ENCODE results near the gene FMO5. TPM values are rescaled to one million over a fixed set of nuclear protein-coding genes. Genes with fewer than 3 reads are reported as not detected.

FMO5 gene
- total and polyA plus RNA-seq, 2 of the 13 experiments (the other 11 are each of a cell fraction or from before 2014, with no cell fraction given) = 48.2 to 149 TPM

DNA sequence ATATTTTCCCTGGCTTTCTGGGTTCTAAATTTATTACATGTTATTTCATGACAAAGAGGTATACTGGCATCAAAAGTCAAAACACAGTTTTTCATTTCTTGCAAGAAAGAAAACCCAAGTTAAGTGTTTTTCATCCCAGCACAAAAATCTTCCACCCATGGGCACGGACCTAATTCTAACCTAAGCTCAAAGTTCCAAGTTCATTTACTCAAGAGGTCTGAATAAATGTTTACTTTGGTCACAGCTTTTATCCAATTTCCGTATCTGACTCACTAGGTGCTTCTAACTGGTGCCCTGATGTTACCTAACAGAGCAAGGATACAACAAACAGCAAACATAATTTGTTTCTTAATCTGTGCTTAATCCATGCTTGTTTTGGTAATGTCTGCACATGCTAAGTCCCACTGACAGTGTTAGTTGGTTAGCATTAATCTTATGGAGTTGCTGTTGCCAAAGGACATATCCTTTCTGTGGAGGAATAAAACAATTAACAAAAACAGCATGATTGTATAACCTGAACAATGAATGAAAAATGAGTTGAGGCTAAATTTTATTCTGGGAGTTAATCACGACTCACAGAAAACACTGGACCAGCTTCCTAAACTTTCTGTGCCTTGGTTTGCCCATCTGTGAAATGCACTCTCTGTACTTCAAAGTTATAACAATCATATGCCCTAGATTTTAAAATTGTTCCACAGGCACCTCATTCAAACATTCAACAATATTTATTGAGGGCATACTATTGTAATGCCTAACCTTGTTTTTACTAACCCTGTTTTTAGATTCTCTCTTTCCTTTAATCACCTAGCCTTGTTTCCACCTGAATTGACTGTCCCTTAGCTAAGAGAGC lies 13.1 kb upstream of the FMO5 start (continued):
- TF ChIP-seq MAF1 (CRISPR knock-in tag; IDR thresholded peaks at IDR 0.05; ENCODE audit: borderline replicate concordance) (no peak), GLI4 (CRISPR knock-in tag; IDR thresholded peaks at IDR 0.05; ENCODE audit: borderline replicate concordance) (no peak), TBL1XR1 (IDR thresholded peaks at IDR 0.05; ENCODE audit: borderline replicate concordance, low read length, partially characterized antibody) (peak; percentile 60), ZNF10 (CRISPR knock-in tag; IDR thresholded peaks at IDR 0.05; ENCODE audit: borderline replicate concordance, low read depth) (no peak), CCAR2 (optimal IDR thresholded peaks at IDR 0.05; ENCODE audit: low read depth, low read length) (peak; percentile 28), SYNCRIP (IDR thresholded peaks at IDR 0.05; ENCODE audit: insufficient read depth, low read depth, low read length) (no peak), KDM5B (CRISPR knock-in tag; IDR thresholded peaks at IDR 0.05; ENCODE audit: borderline replicate concordance) (no peak), ZNF850 (CRISPR knock-in tag; conservative IDR thresholded peaks at IDR 0.05) (no peak), ZNF124 (CRISPR knock-in tag; IDR thresholded peaks at IDR 0.05) (no peak), ZSCAN29 (CRISPR knock-in tag; conservative IDR thresholded peaks at IDR 0.05) (no peak), RCOR2 (CRISPR knock-in tag; IDR thresholded peaks at IDR 0.05) (peak; percentile 77), FOXK2 (IDR thresholded peaks at IDR 0.05) (no peak), PCBP1 (IDR thresholded peaks at IDR 0.05; ENCODE audit: borderline replicate concordance, low read depth, low read length) (no peak), SOX5 (CRISPR knock-in tag; IDR thresholded peaks at IDR 0.05; ENCODE audit: borderline replicate concordance) (peak; percentile 93), NR2F1 (CRISPR knock-in tag; IDR thresholded peaks at IDR 0.05) (peak; percentile 62 to 71), ZNF615 (CRISPR knock-in tag; IDR thresholded peaks at IDR 0.05; ENCODE audit: borderline replicate concordance) (no peak), ZNF557 (CRISPR knock-in tag; IDR thresholded peaks at IDR 0.05) (no peak), PAX8 (CRISPR knock-in tag; IDR thresholded peaks at IDR 0.05; ENCODE audit: borderline replicate concordance) (no peak), ZNF564 (CRISPR knock-in tag; IDR thresholded peaks at IDR 0.05) (0 out of 2 replicates have a peak, but pooled peaks have one; percentile 13), ZNF382 (CRISPR knock-in tag; IDR thresholded peaks at IDR 0.05; ENCODE audit: borderline replicate concordance) (no peak), ZFAT (CRISPR knock-in tag; conservative IDR thresholded peaks at IDR 0.05) (no peak), SUZ12 (IDR thresholded peaks at IDR 0.05; ENCODE audit: low read depth, low read length) (no peak), KLF11 (CRISPR knock-in tag; IDR thresholded peaks at IDR 0.05) (no peak)
- TF ChIP-seq, protein P1, sequence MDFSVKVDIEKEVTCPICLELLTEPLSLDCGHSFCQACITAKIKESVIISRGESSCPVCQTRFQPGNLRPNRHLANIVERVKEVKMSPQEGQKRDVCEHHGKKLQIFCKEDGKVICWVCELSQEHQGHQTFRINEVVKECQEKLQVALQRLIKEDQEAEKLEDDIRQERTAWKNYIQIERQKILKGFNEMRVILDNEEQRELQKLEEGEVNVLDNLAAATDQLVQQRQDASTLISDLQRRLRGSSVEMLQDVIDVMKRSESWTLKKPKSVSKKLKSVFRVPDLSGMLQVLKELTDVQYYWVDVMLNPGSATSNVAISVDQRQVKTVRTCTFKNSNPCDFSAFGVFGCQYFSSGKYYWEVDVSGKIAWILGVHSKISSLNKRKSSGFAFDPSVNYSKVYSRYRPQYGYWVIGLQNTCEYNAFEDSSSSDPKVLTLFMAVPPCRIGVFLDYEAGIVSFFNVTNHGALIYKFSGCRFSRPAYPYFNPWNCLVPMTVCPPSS (IDR thresholded peaks at IDR 0.05) = no peak
- TF ChIP-seq, protein P2, sequence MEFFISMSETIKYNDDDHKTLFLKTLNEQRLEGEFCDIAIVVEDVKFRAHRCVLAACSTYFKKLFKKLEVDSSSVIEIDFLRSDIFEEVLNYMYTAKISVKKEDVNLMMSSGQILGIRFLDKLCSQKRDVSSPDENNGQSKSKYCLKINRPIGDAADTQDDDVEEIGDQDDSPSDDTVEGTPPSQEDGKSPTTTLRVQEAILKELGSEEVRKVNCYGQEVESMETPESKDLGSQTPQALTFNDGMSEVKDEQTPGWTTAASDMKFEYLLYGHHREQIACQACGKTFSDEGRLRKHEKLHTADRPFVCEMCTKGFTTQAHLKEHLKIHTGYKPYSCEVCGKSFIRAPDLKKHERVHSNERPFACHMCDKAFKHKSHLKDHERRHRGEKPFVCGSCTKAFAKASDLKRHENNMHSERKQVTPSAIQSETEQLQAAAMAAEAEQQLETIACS (CRISPR knock-in tag; IDR thresholded peaks at IDR 0.05) = no peak
- TF ChIP-seq, protein P3, sequence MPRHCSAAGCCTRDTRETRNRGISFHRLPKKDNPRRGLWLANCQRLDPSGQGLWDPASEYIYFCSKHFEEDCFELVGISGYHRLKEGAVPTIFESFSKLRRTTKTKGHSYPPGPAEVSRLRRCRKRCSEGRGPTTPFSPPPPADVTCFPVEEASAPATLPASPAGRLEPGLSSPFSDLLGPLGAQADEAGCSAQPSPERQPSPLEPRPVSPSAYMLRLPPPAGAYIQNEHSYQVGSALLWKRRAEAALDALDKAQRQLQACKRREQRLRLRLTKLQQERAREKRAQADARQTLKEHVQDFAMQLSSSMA (CRISPR knock-in tag; IDR thresholded peaks at IDR 0.05) = no peak
- TF ChIP-seq, protein P4, sequence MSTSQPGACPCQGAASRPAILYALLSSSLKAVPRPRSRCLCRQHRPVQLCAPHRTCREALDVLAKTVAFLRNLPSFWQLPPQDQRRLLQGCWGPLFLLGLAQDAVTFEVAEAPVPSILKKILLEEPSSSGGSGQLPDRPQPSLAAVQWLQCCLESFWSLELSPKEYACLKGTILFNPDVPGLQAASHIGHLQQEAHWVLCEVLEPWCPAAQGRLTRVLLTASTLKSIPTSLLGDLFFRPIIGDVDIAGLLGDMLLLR (CRISPR knock-in tag; IDR thresholded peaks at IDR 0.05) = no peak

All from HepG2 (cell line).